ENCODE data around the gene NOL12.
"Not testable (repeated sequence)": the region's sequence is repeated elsewhere in the genome, so short reads cannot be mapped to it uniquely, and the experiment has no call there.

The NOL12 gene

GRCh38 chr22:37713761-37714160, 27.6 kb downstream of the NOL12 start:
- DNase-seq (ENCODE audit: low read depth in 2 of 2), result no peak

- no peak for DNase-seq (ENCODE audit: low read depth in 2 of 2)
Measured at GRCh38 chr22:37714634-37715033, 28.5 kb downstream of the NOL12 start.

- DNase-seq (ENCODE audit: low read depth in 2 of 2), result no peak
Measured at GRCh38 chr22:37715760-37716159, 29.6 kb downstream of the NOL12 start.

GRCh38 chr22:37716708-37717107, 30.6 kb downstream of the NOL12 start:
- no peak for DNase-seq (ENCODE audit: low read depth in 2 of 2)

GRCh38 chr22:37717235-37717634, 31.1 kb downstream of the NOL12 start:
- not testable (repeated sequence) for DNase-seq (ENCODE audit: low read depth in 2 of 2)

GRCh38 chr22:37717746-37718305, 31.7 kb downstream of the NOL12 start:
- not testable (repeated sequence) for DNase-seq (ENCODE audit: low read depth in 2 of 2)

GRCh38 chr22:37725551-37726240, 39.6 kb downstream of the NOL12 start:
- no peak for DNase-seq (ENCODE audit: low read depth in 2 of 2)

GRCh38 chr22:37726241-37726887, 40.2 kb downstream of the NOL12 start:
- DNase-seq (ENCODE audit: low read depth in 2 of 2), result no peak

GRCh38 chr22:37728620-37729019, 42.5 kb downstream of the NOL12 start:
- DNase-seq (ENCODE audit: low read depth in 2 of 2), result no peak

- DNase-seq (ENCODE audit: low read depth in 2 of 2), result no peak
Measured at GRCh38 chr22:37731804-37732471, 45.8 kb downstream of the NOL12 start.

GRCh38 chr22:37732699-37733607, 46.8 kb downstream of the NOL12 start:
- DNase-seq (ENCODE audit: low read depth in 2 of 2), result no peak

GRCh38 chr22:37733625-37734401, 47.7 kb downstream of the NOL12 start:
- no peak for DNase-seq (ENCODE audit: low read depth in 2 of 2)

- DNase-seq (ENCODE audit: low read depth in 2 of 2), result no peak
Measured at GRCh38 chr22:37734402-37734700, 48.2 kb downstream of the NOL12 start.

GRCh38 chr22:37734964-37735451, 48.9 kb downstream of the NOL12 start:
- no peak for DNase-seq (ENCODE audit: low read depth in 2 of 2)

GRCh38 chr22:37739035-37739434, 52.9 kb downstream of the NOL12 start:
- no peak for DNase-seq (ENCODE audit: low read depth in 2 of 2)

GRCh38 chr22:37739611-37740049, 53.5 kb downstream of the NOL12 start:
- no peak for DNase-seq (ENCODE audit: low read depth in 2 of 2)

- no peak for DNase-seq (ENCODE audit: low read depth in 2 of 2)
Measured at GRCh38 chr22:37740455-37741311, 54.5 kb downstream of the NOL12 start.

GRCh38 chr22:37741312-37741795, 55.2 kb downstream of the NOL12 start:
- no peak for DNase-seq (ENCODE audit: low read depth in 2 of 2)

- no peak for DNase-seq (ENCODE audit: low read depth in 2 of 2)
Measured at GRCh38 chr22:37742376-37743171, 56.4 kb downstream of the NOL12 start.

All from activated CD8-positive, alpha-beta memory T cell treated with anti-CD3 and anti-CD28 coated beads for 4 hours (primary cell).